Right forelimb (tissue), 1 donor: ENCODE results near the gene MMD2.
"Not testable (repeated sequence)": the region's sequence is repeated elsewhere in the genome, so short reads cannot be mapped to it uniquely, and the experiment has no call there.

ENCODE experiments used
- DNase-seq: peaks from one replicate; pipeline ENCODE4 v3.0.0-alpha.2; 2018

The MMD2 gene

DNA sequence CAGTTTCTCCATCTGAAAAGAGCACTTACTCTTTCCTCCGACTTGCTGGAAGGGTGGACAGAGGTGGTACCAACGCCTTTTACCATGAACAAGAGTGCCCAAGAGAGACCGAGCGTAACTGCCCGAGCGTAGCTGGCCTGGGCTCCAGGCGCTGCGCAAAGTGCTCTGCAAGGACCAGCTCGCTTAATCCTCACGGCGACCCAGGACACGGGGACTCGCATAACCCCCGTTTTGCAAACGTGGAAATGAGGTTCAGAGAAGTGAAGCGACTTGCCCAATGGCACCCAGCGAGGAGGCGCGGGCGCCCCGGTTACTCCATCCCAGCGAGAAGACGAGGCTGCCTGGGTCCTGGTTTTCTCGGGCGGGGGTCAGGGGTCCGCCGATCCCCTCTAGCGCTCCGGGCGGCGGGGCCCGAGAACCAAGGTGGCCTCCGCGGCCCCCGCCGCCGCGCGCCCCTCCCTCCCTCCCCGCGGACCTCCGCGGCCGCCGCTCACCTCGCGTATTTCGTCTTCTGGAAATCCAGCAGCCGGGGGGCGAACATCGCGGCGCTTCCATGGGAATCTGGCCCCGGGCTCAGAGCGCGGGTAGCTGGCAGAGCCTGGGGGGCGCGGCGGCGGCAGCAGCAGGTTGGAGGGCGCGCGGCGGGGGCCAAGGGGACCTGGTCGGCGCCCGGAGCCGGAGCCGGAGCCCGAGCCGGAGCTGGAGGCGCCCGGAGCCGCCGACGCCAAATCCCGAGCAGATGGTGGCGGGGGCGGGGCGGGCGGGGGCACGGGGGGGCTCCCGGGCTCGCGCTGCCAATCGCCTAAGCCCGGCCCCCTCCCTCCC lies at the start of gene MMD2:
TSS of gene MMD2 (minus strand) at position 711 of the 825 bp plus-strand sequence. CDS start at position 541, 170 bp downstream.
- DNase-seq = no peak

DNA sequence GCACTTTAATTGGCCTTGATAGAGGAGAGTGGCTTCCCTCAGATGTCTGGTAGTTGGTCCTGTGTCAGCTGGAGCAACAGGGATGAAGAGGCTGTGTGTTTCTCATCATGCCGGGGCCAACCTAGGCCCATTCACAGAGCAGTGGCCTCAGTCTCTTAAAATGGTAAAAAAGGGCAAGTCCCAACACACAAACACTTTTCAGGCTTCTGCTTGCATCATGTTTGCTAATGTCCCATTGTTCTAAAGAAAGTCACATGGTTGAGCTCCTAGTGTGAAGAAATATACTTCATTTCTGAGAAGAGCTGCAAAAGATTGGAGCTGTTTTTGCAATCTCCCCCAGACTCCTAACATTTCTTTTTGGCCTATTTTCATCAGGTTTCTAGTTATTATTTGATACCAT lies 46.1 kb upstream of the MMD2 start:
- no peak for DNase-seq

- DNase-seq = no peak
Observed at GRCh38 chr7:5001911-5002310, 42.9 kb upstream of the MMD2 start.

DNA sequence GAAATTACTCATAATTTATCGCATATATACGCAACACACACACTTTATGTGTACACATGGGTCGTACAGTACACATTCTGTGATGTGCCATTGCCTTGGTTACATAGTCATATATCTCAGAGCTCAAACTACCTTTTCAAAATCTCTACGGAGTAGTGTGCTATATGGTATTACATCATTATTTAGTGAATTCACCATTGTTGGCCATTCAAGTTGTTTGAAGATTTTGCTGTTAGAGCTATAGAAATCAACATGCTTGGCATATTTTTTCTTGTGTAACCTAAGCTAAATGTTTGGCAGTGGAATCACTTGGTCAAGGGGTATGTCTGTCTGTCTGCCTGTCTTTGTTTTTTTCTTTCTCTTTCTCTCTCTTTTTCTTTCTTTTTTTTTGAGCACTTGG lies 42.0 kb upstream of the MMD2 start:
- no peak for DNase-seq

GRCh38 chr7:4999369-4999950 lies 40.5 kb upstream of the MMD2 start:
- DNase-seq = no peak

DNA sequence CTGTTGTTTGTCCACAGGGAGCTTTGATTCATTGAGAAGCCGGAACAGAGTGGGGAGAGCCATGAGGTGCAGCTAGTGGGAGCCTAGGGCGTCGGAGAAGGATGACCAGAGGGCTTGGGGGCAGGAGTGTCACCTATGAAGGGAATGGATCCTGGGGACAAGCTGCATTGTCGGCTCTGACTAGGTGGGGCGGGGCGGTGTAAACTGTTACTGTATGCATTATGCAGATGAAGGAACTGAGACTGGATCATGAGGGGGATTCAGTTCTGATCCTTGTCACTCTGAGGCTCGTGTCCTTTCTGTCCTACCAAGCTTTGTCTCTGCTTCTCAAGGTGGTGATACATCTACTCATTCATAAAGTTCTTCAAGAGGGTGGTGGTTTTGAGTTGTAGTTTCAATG lies 39.9 kb upstream of the MMD2 start:
- DNase-seq = no peak

DNA sequence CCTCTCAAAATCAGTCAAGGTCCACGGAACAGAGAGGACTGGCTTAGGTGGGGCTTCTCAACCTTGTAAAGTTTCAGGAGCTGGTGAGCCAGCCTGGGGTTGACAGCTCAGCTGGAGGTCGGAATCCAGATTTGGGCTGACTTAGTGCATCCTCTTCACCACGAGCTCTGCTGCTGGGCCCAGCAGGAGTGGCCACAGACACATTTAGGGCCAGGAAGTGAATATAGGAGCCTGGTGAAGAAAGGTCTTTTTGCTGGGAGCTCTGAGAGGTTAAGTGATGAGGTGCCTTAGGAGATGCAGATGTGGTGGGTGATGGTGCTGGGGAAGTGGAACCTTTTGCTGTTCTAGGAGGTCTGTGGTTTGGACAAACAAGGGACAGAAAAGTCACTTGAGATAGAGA lies 39.3 kb upstream of the MMD2 start:
- DNase-seq = no peak

DNA sequence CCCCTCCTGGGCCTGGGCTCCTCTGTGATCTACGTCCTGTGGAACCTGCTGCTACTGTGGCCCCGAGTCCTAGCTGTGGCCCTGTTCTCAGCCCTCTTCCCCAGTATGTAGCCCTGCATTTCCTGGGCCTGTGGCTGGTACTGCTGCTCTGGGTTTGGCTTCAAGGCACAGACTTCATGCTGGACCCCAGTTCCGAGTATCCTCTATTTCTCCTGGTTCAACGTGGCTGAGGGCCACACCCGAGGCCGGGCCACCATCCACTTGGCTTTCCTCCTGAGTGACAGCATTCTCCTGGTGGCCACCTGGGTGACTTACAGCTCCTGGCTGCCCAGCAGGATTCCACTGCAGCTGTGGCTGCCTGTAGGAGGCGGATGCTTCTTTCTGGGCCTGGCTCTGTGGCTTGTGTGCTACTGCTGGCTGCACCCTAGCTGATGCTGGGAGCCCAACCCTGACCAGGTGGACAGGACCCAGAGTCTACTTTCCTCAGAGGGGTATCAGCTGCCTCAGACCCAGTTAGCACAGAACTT lies 37.8 kb upstream of the MMD2 start:
- DNase-seq = no peak

DNA sequence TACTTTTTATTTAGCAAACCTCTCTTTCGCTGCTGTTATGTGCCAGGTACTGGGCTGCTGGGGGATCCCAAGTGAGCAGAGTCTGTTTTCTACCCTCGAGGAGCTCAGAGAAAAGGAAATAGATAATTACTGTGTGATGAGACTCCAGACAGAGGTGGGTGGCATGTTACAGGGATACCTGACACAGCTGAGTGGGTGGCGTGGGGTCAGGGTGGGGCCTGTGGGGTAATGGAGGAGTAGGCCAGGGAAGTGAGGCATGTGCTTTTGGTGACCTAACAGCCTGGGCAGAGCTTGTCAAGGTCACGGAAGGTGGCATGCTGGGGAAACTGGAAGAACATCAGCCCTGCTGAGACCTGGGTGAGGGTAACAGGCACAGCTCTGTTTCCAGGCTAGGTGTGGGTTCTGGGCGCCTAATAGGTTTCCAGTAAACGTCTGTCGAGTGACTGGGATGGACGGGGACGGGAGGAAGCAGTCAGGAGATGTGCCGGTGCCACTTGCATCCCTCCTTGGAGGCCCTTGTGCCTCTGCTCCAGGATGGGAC lies 36.5 kb upstream of the MMD2 start:
- DNase-seq = no peak

- no peak for DNase-seq
Observed at GRCh38 chr7:4993471-4993870, 34.5 kb upstream of the MMD2 start.

- not testable (repeated sequence) for DNase-seq
Observed at GRCh38 chr7:4982741-4983140, 23.8 kb upstream of the MMD2 start.

GRCh38 chr7:4981295-4981890 lies 22.4 kb upstream of the MMD2 start:
- not testable (repeated sequence) for DNase-seq

DNA sequence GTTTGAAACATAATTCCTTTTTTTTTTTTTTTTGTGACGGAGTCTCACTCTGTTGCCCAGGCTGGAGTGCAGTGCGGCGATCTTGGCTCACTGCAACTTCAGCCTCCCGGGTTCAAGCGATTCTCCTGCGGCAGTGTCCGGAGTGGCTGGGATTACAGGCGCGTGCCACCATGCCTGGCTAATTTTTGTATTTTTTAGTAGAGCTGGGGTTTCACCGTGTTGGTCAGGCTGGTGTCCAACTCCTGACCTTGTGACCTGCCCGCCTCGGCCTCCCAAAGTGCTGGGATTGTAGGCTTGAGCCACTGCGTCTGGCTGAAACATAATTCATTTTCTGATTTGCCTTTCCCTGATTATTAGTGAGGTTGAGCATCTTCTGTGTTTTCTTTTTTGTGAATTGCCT lies 16.6 kb upstream of the MMD2 start:
- DNase-seq = not testable (repeated sequence)

DNA sequence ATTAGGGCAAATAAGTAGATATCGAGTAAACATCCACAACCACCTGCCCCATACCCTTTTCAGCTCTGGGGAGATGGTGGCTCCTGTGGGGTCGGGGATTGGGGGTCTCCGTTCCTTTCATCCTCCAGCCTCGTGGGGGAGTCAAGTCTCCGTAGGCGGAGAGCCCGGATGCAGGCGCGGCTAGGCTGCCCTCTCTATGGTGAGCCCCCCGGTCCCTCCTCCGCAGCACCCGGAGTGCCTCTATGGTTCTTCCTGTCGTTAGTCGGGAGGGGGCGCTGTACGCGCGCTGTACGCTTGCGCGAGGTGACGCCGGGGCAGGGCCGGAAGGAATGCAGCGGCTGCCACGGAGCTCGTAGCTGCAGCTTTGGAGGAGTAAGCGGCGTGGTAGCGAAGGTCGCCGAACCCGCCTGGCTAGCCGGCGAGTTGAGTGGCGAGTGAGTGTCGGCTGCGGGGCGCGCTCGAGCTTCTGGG lies 14.8 kb upstream of the MMD2 start:
- peak; percentile 96 for DNase-seq

DNA sequence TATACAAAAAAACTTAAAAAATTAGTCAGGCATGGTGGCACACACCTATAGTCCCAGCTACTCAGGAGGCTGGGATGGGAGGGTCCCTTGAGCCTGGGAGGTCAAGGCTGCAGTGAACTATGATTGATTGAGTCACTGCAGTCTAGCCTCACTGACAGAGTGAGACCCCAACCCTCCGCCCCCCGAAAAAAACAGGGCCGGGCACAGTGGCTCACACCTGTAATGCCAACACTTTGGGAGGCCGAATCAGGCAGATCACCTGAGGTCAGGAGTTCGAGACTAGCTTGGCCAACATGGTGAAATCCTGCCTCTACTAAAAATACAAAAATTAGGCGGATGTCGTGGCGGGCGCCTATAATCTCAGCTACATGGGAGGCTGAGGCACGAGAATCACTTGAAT lies 13.5 kb upstream of the MMD2 start:
- DNase-seq = not testable (repeated sequence)

DNA sequence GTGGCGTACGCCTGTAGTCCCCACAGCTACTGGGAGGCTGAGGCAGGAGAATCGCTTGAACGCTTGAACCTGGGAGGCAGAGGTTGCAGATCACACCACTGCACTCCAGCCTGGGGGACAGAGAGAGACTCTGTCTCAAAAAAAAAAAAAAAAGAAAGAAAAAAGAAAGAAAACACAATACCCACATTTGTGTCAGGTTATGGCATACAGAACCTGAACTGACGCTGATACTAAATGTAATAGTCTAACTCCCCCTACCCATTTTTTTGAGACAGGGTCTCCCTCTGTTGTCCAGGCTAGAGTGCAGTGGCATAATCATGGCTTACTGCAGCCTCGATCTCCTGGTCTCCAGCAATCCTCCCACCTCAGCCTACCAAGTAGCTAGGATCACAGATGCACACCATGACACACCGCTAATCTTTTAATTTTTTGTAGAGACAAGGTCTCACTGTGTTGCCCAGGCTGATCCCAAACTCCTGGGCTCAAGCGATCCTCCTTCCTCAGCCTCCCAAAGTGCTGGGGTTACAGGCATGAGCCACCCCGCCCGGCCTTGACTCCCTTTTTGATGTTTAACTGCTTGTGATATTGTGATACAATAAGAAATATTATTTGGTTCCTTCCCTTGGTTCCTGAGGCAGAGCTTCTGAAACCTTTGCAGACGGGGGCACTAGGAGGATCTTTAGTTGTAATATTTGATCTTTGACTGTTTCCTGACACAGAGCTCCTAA lies 6.5 kb upstream of the MMD2 start:
- DNase-seq = no peak

- DNase-seq = no peak
Observed at GRCh38 chr7:4964506-4964905, 5.5 kb upstream of the MMD2 start.

- no peak for DNase-seq
Observed at GRCh38 chr7:4962872-4963775, 4.1 kb upstream of the MMD2 start.

DNA sequence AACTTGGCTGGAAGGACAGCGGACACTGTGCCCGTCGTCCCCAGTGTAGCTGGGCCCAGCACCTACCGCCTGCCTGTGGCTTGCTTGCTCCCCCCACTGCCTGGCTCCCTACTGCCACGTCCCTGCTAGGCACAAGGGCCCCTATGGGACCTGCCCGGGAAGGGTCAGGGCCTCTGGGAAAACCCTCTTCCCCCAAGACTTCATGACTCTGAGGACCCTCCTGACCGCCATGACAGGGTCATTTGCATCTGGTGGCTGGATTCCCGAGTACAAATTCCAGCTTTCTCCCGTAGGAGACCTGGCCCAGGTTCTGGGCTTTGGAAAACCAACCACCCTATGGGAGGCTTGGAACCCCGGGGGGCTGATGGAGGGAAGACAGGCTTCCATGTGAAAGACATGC lies 1.4 kb upstream of the MMD2 start:
- DNase-seq = no peak

DNA sequence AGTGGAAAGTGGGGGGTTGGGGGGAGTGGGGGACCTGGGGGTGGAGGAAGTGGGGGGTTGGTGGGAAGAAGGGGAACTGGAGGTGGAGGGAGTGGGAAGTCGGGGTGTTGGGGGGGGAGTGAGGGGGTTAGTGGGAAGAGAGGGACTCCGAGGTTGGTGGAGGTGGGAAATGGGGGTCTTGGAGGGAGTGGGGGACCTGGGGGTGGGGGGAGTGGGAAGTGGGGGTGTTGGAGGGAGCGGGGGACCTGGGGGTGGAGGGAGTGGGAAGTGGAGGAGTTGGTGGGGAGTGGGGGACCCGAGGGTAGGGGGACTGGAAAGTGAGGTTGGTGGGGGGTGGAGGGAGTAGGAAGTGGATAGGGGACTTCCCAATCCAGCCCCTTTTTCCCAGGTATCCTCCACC lies 906 bp upstream of the MMD2 start:
- DNase-seq = no peak

- no peak for DNase-seq
Observed at GRCh38 chr7:4959306-4959705, 319 bp upstream of the MMD2 start.
